Ammon's horn (tissue), 1 donor: Measurements from ENCODE around the gene FGF4.

Source experiments
- DNase-seq: peaks from one replicate; pipeline ENCODE4 v3.0.0-alpha.2; 2016; ENCODE audit warnings: low spot score

FGF4 gene

GRCh38 chr11:69807106-69807815 lies 32.1 kb upstream of the FGF4 start:
- no peak for DNase-seq

GRCh38 chr11:69804769-69805508 lies 29.8 kb upstream of the FGF4 start:
- no peak for DNase-seq

GRCh38 chr11:69803604-69804218 lies 28.6 kb upstream of the FGF4 start:
- no peak for DNase-seq

GRCh38 chr11:69803022-69803421 lies 27.9 kb upstream of the FGF4 start:
- no peak for DNase-seq

- DNase-seq = no peak
Observed at GRCh38 chr11:69802590-69802989, 27.4 kb upstream of the FGF4 start.

GRCh38 chr11:69801513-69802335 lies 26.6 kb upstream of the FGF4 start:
- no peak for DNase-seq

GRCh38 chr11:69800278-69800677 lies 25.1 kb upstream of the FGF4 start:
- DNase-seq = no peak

GRCh38 chr11:69799582-69799981 lies 24.4 kb upstream of the FGF4 start:
- DNase-seq = no peak

- no peak for DNase-seq
Observed at GRCh38 chr11:69799097-69799496, 24.0 kb upstream of the FGF4 start.

GRCh38 chr11:69797737-69798528 lies 22.8 kb upstream of the FGF4 start:
- DNase-seq = no peak

- DNase-seq = no peak
Observed at GRCh38 chr11:69797156-69797555, 22.0 kb upstream of the FGF4 start.

- DNase-seq = no peak
Observed at GRCh38 chr11:69796063-69796462, 20.9 kb upstream of the FGF4 start.

- peak; percentile 33 for DNase-seq
Observed at GRCh38 chr11:69791276-69792180, 16.4 kb upstream of the FGF4 start.

GRCh38 chr11:69788956-69789355 lies 13.8 kb upstream of the FGF4 start:
- DNase-seq = no peak

GRCh38 chr11:69787906-69788305 lies 12.8 kb upstream of the FGF4 start:
- DNase-seq = no peak

- DNase-seq = no peak
Observed at GRCh38 chr11:69787457-69787856, 12.3 kb upstream of the FGF4 start.

GRCh38 chr11:69781241-69781640 lies 6.1 kb upstream of the FGF4 start:
- DNase-seq = no peak

GRCh38 chr11:69778373-69778772 lies 3.2 kb upstream of the FGF4 start:
- no peak for DNase-seq

- no peak for DNase-seq
Observed at GRCh38 chr11:69774354-69775162, 583 bp downstream of the FGF4 start.
